ENCODE measurements around the gene ETV1. TPM values are rescaled to one million over a fixed set of nuclear protein-coding genes. Genes with fewer than 3 reads are reported as not detected.

ETV1 gene
- total and polyA plus RNA-seq, 2 of the 4 experiments (the other 2 are of a cell fraction) = 8.6 to 21.1 TPM

DNA sequence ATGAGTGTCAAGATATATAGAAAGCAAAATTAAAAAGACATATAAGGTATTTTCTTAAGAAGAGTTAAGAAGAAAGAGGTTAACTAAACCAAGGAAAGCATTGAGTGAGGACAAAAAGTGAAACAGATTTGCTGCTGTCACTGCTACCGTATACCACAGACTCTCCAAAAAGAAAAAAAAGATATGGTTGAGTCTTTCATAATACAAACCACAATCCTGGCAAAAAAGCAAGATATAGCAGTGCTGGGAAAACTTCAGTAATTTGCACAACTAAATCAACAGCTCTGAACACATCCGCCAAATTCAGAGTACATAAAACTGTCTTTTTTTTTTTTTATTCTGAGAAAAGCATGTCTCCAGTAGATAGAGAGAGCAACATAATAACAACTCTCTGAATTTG is 114.7 kb downstream of the ETV1 start:
- intact Hi-C loops (cut with micrococcal nuclease) (no loop called here), dilution Hi-C loops (cut with HindIII; ENCODE audit: low sequenced_read_pairs, unreplicated experiment) (no loop called here), in situ Hi-C loops (cut with MboI; ENCODE audit: low sequenced_read_pairs) (no loop called here)
- no peak overlapping the region for H3K18ac ChIP-seq (ENCODE audit: low read depth, low read length)
- no peak overlapping the region for H2AK9ac ChIP-seq (replicated peaks; ENCODE audit: low read depth, low read length, poor library complexity)
- no peak overlapping the region for H3K4me2 ChIP-seq (ENCODE audit: low read depth, low read length)
- H4K91ac ChIP-seq (ENCODE audit: insufficient read depth, low read depth, low read length) = no peak overlapping the region
- H3K36me3 ChIP-seq (ENCODE audit: control insufficient read depth, insufficient read depth, low read length) = no peaks in the 10 kb centered on the region
- ATAC-seq (ENCODE audit: low read depth) (peak; percentile 71), DNase-seq (peak; percentile 66)
- H3K27me3 ChIP-seq (ENCODE audit: control insufficient read depth, insufficient read depth, low read length) = no peaks in the 10 kb centered on the region
- no CpG with 5 or more reads among the region's 2 CpGs for WGBS, 2 experiments (ENCODE audit: extremely low coverage in 2 of 2, insufficient read length in 1 of 2)
- H3K14ac ChIP-seq (replicated peaks; ENCODE audit: low read depth, low read length) = no peak overlapping the region
- no TSS peak for BruUV-seq (replicated peaks)
- CTCF ChIA-PET = interaction anchor here (1.1 kb wide), 1 partner anchor 13 kb away, joined by 4 read pairs; no protein-coding TSS in a partner anchor
- H2AK5ac ChIP-seq (ENCODE audit: low read depth, low read length) = no peak overlapping the region
- no peak overlapping the region for H2BK120ac ChIP-seq (ENCODE audit: low read depth, low read length)
- H3K23ac ChIP-seq (ENCODE audit: low read depth, low read length) = no peak overlapping the region
- no peaks in the 10 kb centered on the region for H3K4me1 ChIP-seq (ENCODE audit: control insufficient read depth, insufficient read depth, low read length)
- no peaks in the 10 kb centered on the region for H3K79me1 ChIP-seq (ENCODE audit: low read depth in 1 of 2, low read length in 2 of 2)
- no peak overlapping the region for H3K9ac ChIP-seq (ENCODE audit: low read depth, low read length)
- no peak overlapping the region for H2BK15ac ChIP-seq (ENCODE audit: low read depth, low read length)
- no peaks in the 10 kb centered on the region for H3K9me1 ChIP-seq (ENCODE audit: insufficient read depth, low read length)
- POLR2A ChIA-PET (ENCODE audit: unreplicated experiment) = no interaction called here
- no peak overlapping the region for H3K27ac ChIP-seq (ENCODE audit: insufficient read depth, low read length)
- no peak overlapping the region for H2AFZ ChIP-seq (replicated peaks; ENCODE audit: low read length, poor library complexity)
- no peak overlapping the region for H3K56ac ChIP-seq (ENCODE audit: extremely low read depth, insufficient read depth, low read length)
- H4K5ac ChIP-seq (ENCODE audit: low read depth, low read length) = no peak overlapping the region
- H4K8ac ChIP-seq (ENCODE audit: low read depth in 2 of 2, low read length in 2 of 2) = no peak overlapping the region
- no peaks in the 10 kb centered on the region for H3K9me3 ChIP-seq (ENCODE audit: control insufficient read depth, insufficient read depth, low read length)
- TF ChIP-seq MXI1 (IDR thresholded peaks at IDR 0.05; ENCODE audit: borderline replicate concordance, low read depth, low read length) (no peak), MAFK (IDR thresholded peaks at IDR 0.05; ENCODE audit: low read depth, low read length) (no peak), RFX5 (IDR thresholded peaks at IDR 0.05; ENCODE audit: low read depth, low read length) (no peak), BHLHE40 (IDR thresholded peaks at IDR 0.05; ENCODE audit: low read depth, low read length) (no peak)
- TF ChIP-seq, protein P1, sequence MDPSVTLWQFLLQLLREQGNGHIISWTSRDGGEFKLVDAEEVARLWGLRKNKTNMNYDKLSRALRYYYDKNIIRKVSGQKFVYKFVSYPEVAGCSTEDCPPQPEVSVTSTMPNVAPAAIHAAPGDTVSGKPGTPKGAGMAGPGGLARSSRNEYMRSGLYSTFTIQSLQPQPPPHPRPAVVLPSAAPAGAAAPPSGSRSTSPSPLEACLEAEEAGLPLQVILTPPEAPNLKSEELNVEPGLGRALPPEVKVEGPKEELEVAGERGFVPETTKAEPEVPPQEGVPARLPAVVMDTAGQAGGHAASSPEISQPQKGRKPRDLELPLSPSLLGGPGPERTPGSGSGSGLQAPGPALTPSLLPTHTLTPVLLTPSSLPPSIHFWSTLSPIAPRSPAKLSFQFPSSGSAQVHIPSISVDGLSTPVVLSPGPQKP (IDR thresholded peaks at IDR 0.05; ENCODE audit: borderline replicate concordance, low read depth, low read length) = no peak
- TF ChIP-seq, protein P2, sequence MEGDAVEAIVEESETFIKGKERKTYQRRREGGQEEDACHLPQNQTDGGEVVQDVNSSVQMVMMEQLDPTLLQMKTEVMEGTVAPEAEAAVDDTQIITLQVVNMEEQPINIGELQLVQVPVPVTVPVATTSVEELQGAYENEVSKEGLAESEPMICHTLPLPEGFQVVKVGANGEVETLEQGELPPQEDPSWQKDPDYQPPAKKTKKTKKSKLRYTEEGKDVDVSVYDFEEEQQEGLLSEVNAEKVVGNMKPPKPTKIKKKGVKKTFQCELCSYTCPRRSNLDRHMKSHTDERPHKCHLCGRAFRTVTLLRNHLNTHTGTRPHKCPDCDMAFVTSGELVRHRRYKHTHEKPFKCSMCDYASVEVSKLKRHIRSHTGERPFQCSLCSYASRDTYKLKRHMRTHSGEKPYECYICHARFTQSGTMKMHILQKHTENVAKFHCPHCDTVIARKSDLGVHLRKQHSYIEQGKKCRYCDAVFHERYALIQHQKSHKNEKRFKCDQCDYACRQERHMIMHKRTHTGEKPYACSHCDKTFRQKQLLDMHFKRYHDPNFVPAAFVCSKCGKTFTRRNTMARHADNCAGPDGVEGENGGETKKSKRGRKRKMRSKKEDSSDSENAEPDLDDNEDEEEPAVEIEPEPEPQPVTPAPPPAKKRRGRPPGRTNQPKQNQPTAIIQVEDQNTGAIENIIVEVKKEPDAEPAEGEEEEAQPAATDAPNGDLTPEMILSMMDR (conservative IDR thresholded peaks at IDR 0.05; ENCODE audit: low read depth, low read length) = no peak
- H3K4ac ChIP-seq (ENCODE audit: low read depth, low read length) = no peak overlapping the region
- H2BK20ac ChIP-seq (ENCODE audit: low read depth, low read length) = no peak overlapping the region
- H4K20me1 ChIP-seq (ENCODE audit: insufficient read depth, low read length) = no peaks in the 10 kb centered on the region
- no peak overlapping the region for H3K4me3 ChIP-seq (ENCODE audit: insufficient read depth, low read depth, low read length)
- no peak overlapping the region for H2BK5ac ChIP-seq (ENCODE audit: low read depth, low read length, poor library complexity, severe bottlenecking)
